Neural cell (in vitro differentiated cells): ENCODE measurements around the gene ALKBH3. TPM values are rescaled to one million over a fixed set of nuclear protein-coding genes. Genes with fewer than 3 reads are reported as not detected.

Experiments used
- H2AFZ ChIP-seq: fragments of 200-600, 300-800 bp; sonication (generic), shearing (Covaris generic); 2 replicates; pipeline ENCODE4 v1.6.0; 2014; ENCODE audit warnings: low read depth, mild to moderate bottlenecking, antibody characterized with exemption, low read length, moderate library complexity
- H3F3A ChIP-seq: fragments of 200-600 bp; shearing (Covaris generic); 2 replicates; pipeline ENCODE4 v1.6.1; 2016; ENCODE audit warnings: mild to moderate bottlenecking, moderate library complexity, mixed read lengths, antibody characterized with exemption, low read length; ENCODE audit not compliant: insufficient read depth, poor library complexity, severe bottlenecking
- H3K27ac ChIP-seq: fragments of 200-600, 300-800 bp; sonication (generic), shearing (Covaris generic); 2 replicates; pipeline ENCODE4 v1.5.1; 2014; ENCODE audit warnings: mild to moderate bottlenecking, low read length, moderate library complexity
- H3K27me3 ChIP-seq: fragments of 300-800, 200-600 bp; sonication (generic), shearing (Covaris generic); 2 replicates; pipeline ENCODE4 v1.6.0; 2014; ENCODE audit warnings: mild to moderate bottlenecking, low read depth, low read length, moderate library complexity; ENCODE audit not compliant: insufficient read depth
- H3K36me3 ChIP-seq: fragments of 300-800, 200-600 bp; sonication (generic), shearing (Covaris generic); 2 replicates; pipeline ENCODE4 v1.5.1; 2014; ENCODE audit warnings: mild to moderate bottlenecking, antibody characterized with exemption, low read length, moderate library complexity; ENCODE audit not compliant: insufficient read depth
- H3K4me2 ChIP-seq: fragments of 300-800, 200-600 bp; sonication (generic), shearing (Covaris generic); 2 replicates; pipeline ENCODE4 v1.6.0; 2014; ENCODE audit warnings: mild to moderate bottlenecking, low read length
- H3K4me3 ChIP-seq: fragments of 300-800, 200-600 bp; sonication (generic), shearing (Covaris generic); 2 replicates; pipeline ENCODE4 v1.5.1; 2014; ENCODE audit warnings: mild to moderate bottlenecking, low read length, moderate library complexity
- H3K79me2 ChIP-seq: fragments of 200-600 bp; shearing (Covaris generic); replicated peaks from 2 replicates; pipeline ENCODE4 v1.6.0; 2014; ENCODE audit warnings: mild to moderate bottlenecking, low read length, moderate library complexity; ENCODE audit not compliant: insufficient read depth
- H3K9ac ChIP-seq: fragments of 300-800, 200-600 bp; sonication (generic), shearing (Covaris generic); 2 replicates; pipeline ENCODE4 v1.6.1; 2016; ENCODE audit warnings: mild to moderate bottlenecking, low read length, mixed read lengths
- H3K9me2 ChIP-seq: fragments of 200-600 bp; shearing (Covaris generic); 2 replicates; pipeline ENCODE4 v1.6.1; 2016; ENCODE audit warnings: mild to moderate bottlenecking, low read length, mixed read lengths; ENCODE audit not compliant: insufficient read depth
- H3K9me3 ChIP-seq: fragments of 200-600, 300-800 bp; sonication (generic), shearing (Covaris generic); 2 replicates; pipeline ENCODE4 v1.6.1; 2016; ENCODE audit warnings: mild to moderate bottlenecking, mixed run types, low read length, moderate library complexity, mixed read lengths
- H4K20me1 ChIP-seq: fragments of 200-600 bp; shearing (Covaris generic); 2 replicates; pipeline ENCODE4 v1.6.1; 2016; ENCODE audit warnings: mild to moderate bottlenecking, mixed run types; ENCODE audit not compliant: insufficient read depth
- EP300 ChIP-seq: fragments of 450-650 bp; conservative IDR thresholded peaks from 2 replicates; pipeline ENCODE4 v1.6.1; 2014; ENCODE audit warnings: antibody characterized with exemption, mild to moderate bottlenecking, moderate library complexity; ENCODE audit not compliant: poor library complexity, severe bottlenecking
- EZH2 ChIP-seq: fragments of 200-600, 300-800 bp; shearing (Covaris generic), sonication (generic); IDR thresholded peaks from 2 replicates; pipeline ENCODE4 v1.6.1; 2014; ENCODE audit warnings: antibody characterized with exemption, low read length, borderline replicate concordance, mild to moderate bottlenecking; ENCODE audit not compliant: insufficient read depth, poor library complexity, severe bottlenecking
- MXI1 ChIP-seq: fragments of 450-650 bp; conservative IDR thresholded peaks from 2 replicates; pipeline ENCODE4 v1.6.1; 2014; ENCODE audit warnings: antibody characterized with exemption, mild to moderate bottlenecking; ENCODE audit not compliant: poor library complexity, severe bottlenecking
- POLR2AphosphoS5 ChIP-seq: IDR thresholded peaks from 2 replicates; pipeline ENCODE4 v1.6.1; 2012
- RAD21 ChIP-seq: fragments of 450-650 bp; conservative IDR thresholded peaks from 2 replicates; pipeline ENCODE4 v1.6.1; 2014; ENCODE audit warnings: antibody characterized with exemption, mild to moderate bottlenecking, moderate library complexity
- SMC3 ChIP-seq: fragments of 450-650 bp; conservative IDR thresholded peaks from 2 replicates; pipeline ENCODE4 v1.6.1; 2014; ENCODE audit warnings: antibody characterized with exemption, mild to moderate bottlenecking, moderate library complexity; ENCODE audit not compliant: poor library complexity
- TAF1 ChIP-seq: IDR thresholded peaks from 2 replicates; pipeline ENCODE4 v1.6.1; 2012; ENCODE audit warnings: low read depth
- polyA plus RNA-seq: library from polyadenylated mRNA; depleted of rRNA; stranded (reverse); fragments of >200 nt; gene quantifications from 2 replicates; pipeline ENCODE4 v1.2.3, GENCODE V29; 2014
- TF ChIP-seq, protein P1 (sequence below): IDR thresholded peaks from 2 replicates; pipeline ENCODE4 v1.6.1; 2012; ENCODE audit warnings: borderline replicate concordance
- TF ChIP-seq, protein P2 (sequence below): fragments of 450-650 bp; IDR thresholded peaks from 2 replicates; pipeline ENCODE4 v1.5.1; 2014; ENCODE audit warnings: antibody characterized with exemption, mild to moderate bottlenecking, moderate library complexity; ENCODE audit not compliant: poor library complexity, severe bottlenecking

Gene ALKBH3
- polyA plus RNA-seq, 1 donor from 2014 or later = 27.0 TPM

DNA sequence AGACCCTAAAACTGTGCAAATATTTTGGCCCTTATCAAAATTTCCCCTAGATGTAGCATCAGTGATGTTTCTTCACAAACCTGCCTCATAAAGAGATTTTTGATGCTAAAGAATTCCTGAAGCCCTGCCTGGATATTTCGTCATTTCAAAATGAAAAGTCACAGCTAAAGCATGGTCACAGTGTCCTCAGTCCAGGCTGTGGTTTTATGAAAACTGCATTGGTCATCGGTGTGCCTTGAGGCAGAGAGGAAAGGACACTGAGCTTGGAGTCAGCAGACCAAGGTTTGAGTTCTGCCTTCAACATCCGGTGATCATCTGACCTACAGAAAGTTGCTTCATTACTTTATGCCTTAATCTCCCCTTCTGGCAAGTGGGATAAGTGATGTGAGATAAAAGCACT, 34.8 kb upstream of the ALKBH3 start:
- Histone ChIP-seq H3K27me3 (no peaks in the 10 kb centered on the region), H3K4me2 (no peak overlapping the region), H3K79me2 (no peaks in the 10 kb centered on the region), H3F3A (no peaks in the 10 kb centered on the region), H3K27ac (no peak overlapping the region), H2AFZ (no peak overlapping the region), H4K20me1 (no peaks in the 10 kb centered on the region), H3K9ac (no peak overlapping the region), H3K4me3 (no peak overlapping the region), H3K9me3 (no peaks in the 10 kb centered on the region), H3K36me3 (peaks cover 1% of the 10 kb centered on the region), H3K9me2 (no peaks in the 10 kb centered on the region)
- TF ChIP-seq TAF1 (no peak), MXI1 (no peak), RAD21 (no peak), SMC3 (no peak), EP300 (no peak), EZH2 (no peak), POLR2AphosphoS5 (no peak)
- TF ChIP-seq, protein P1, sequence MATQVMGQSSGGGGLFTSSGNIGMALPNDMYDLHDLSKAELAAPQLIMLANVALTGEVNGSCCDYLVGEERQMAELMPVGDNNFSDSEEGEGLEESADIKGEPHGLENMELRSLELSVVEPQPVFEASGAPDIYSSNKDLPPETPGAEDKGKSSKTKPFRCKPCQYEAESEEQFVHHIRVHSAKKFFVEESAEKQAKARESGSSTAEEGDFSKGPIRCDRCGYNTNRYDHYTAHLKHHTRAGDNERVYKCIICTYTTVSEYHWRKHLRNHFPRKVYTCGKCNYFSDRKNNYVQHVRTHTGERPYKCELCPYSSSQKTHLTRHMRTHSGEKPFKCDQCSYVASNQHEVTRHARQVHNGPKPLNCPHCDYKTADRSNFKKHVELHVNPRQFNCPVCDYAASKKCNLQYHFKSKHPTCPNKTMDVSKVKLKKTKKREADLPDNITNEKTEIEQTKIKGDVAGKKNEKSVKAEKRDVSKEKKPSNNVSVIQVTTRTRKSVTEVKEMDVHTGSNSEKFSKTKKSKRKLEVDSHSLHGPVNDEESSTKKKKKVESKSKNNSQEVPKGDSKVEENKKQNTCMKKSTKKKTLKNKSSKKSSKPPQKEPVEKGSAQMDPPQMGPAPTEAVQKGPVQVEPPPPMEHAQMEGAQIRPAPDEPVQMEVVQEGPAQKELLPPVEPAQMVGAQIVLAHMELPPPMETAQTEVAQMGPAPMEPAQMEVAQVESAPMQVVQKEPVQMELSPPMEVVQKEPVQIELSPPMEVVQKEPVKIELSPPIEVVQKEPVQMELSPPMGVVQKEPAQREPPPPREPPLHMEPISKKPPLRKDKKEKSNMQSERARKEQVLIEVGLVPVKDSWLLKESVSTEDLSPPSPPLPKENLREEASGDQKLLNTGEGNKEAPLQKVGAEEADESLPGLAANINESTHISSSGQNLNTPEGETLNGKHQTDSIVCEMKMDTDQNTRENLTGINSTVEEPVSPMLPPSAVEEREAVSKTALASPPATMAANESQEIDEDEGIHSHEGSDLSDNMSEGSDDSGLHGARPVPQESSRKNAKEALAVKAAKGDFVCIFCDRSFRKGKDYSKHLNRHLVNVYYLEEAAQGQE = no peak
- TF ChIP-seq, protein P2, sequence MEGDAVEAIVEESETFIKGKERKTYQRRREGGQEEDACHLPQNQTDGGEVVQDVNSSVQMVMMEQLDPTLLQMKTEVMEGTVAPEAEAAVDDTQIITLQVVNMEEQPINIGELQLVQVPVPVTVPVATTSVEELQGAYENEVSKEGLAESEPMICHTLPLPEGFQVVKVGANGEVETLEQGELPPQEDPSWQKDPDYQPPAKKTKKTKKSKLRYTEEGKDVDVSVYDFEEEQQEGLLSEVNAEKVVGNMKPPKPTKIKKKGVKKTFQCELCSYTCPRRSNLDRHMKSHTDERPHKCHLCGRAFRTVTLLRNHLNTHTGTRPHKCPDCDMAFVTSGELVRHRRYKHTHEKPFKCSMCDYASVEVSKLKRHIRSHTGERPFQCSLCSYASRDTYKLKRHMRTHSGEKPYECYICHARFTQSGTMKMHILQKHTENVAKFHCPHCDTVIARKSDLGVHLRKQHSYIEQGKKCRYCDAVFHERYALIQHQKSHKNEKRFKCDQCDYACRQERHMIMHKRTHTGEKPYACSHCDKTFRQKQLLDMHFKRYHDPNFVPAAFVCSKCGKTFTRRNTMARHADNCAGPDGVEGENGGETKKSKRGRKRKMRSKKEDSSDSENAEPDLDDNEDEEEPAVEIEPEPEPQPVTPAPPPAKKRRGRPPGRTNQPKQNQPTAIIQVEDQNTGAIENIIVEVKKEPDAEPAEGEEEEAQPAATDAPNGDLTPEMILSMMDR = no peak

DNA sequence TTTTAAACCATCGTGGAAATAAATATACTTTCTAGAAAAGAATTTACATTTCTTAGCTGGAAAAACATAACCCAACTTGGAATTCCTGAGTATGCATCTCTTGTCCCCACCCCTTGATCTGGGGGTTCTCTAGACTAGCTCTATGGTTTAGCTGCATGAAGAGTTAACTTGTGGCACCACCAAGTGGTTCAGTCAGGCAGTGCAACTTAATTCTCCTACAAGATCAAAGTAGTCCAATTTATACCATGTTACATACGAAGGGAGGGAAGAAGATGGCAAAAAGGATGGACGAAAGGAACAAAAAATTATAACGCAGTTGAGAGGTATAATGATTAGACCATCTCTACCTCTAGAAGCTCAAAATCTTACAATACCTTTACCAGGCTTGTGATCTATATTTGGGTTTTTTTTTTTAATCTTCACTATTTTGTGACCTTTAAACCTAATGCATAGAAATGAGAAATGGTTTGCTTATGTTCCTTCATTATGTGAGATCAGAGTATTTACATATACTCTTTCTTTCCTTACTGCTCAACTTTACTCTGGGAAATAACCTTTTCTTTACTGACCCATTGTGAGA, 28.5 kb upstream of the ALKBH3 start:
- no peak overlapping the region for H3K4me2 ChIP-seq
- no peaks in the 10 kb centered on the region for H3F3A ChIP-seq
- H3K27me3 ChIP-seq = no peaks in the 10 kb centered on the region
- no peak overlapping the region for H3K27ac ChIP-seq
- no peak overlapping the region for H3K4me3 ChIP-seq
- peak; percentile 99 for TF ChIP-seq RAD21
- TF ChIP-seq, protein P2 = peak; percentile 97
- TF ChIP-seq MXI1 = no peak
- TF ChIP-seq SMC3 = peak; percentile 96
- no peaks in the 10 kb centered on the region for H3K36me3 ChIP-seq
- no peaks in the 10 kb centered on the region for H3K9me2 ChIP-seq
- H3K9ac ChIP-seq = no peak overlapping the region
- H4K20me1 ChIP-seq = no peaks in the 10 kb centered on the region
- H3K79me2 ChIP-seq = no peaks in the 10 kb centered on the region
- no peaks in the 10 kb centered on the region for H3K9me3 ChIP-seq
- H2AFZ ChIP-seq = no peak overlapping the region
